GM21717 (cell line): ENCODE results near the gene HTR6.

Experiments
- ATAC-seq: cut with Tn5 transposase; IDR thresholded peaks from one replicate; pipeline ENCODE4 v1.9.1; 2021; ENCODE audit warnings: mild to moderate bottlenecking, moderate library complexity; ENCODE audit not compliant: unreplicated experiment

Gene HTR6

GRCh38 chr1:19685994-19686393 lies 21.3 kb downstream of the HTR6 start:
- no peak for ATAC-seq

DNA sequence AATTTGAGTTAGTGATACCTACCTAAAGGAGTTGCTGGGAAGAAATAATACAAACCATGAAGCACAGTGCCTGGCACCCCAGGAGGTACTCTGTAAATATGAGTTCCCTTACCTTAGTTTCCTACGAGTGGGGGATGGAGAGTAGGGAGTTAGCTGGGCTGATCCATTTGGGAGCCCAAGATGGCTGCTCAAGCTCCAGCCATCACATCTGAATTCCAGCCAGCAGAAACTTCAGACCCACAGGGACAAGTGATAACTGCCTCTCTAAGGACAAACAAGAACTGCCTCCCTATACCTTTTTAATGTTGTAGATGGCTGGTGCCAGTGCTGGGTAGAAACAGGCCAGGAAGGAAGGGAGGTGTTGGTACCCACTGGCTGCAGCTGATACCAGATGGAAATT lies 22.7 kb downstream of the HTR6 start:
- ATAC-seq = no peak

GRCh38 chr1:19688041-19688842 lies 23.6 kb downstream of the HTR6 start:
- no peak for ATAC-seq

DNA sequence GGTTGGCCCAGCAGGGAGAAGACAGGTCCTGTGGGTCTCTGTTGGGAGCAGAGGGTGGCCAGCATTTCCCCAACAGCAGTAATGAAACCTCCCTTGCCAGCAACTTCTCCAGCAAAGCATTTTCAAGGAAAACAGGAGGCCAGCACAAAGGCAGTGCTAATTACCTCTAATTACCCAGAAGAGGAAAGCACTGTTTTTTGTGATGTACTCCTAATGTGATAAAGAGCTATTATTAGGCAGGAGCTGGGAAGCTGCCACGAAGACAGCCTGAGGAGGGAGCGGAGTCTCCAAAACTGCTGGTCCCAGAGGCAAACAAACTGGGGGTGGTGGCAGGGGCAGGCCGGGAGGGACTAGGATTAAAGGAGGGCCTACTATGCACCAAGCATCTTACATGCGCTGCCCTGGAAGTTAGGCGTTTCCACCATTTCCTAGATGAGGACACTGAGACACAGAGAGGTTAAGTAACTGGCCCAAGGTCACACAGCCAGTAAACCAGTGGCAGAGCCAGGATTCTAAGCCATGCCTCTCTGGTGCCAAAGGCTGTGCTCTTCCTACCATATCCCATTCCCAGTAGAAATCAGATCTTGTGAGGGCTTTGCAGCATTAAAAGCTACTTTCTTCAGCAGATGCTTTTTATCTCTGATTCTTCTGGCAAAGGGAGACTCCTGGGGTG lies 24.5 kb downstream of the HTR6 start:
- no peak for ATAC-seq

GRCh38 chr1:19689856-19690255 lies 25.2 kb downstream of the HTR6 start:
- ATAC-seq = no peak

DNA sequence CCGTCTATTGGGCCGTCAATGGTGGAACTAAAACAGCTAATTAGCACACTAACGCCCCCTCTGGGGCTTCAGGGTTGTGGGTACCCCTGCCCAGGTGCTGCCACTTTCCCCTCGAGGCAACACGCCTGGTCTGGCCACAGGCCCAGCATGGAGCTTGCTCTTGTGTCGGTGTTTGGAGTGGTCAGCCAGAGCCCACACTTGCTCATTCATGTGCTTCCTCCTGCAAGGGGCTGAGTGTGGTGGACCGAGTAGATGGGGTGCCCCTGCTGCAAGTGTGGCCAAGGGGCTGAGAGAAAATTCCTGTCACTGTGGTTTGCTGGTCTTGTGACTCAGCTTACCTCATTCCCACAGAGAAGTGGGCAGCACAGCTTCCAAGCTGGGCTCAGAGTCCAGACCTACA lies 25.7 kb downstream of the HTR6 start:
- ATAC-seq = no peak

DNA sequence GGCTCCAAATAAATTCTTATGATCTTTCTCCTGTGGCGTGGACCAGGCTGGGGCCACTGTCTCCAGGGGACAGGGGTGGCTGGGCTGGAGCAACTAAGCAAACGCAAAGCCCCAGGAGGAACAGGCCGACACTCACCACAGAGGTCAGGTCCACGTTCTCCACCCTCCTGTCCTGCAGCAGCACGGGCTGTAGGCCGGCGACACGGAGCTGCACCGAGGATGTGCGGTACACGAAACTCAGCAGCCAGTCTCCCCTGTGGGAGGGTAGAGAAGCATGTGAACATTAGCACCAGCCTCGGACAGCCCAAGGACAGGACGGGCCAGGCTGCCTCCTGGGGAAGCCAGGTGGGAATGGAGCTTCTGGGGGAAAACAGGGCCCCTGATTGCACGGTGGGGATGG lies 29.6 kb downstream of the HTR6 start:
- ATAC-seq = no peak

DNA sequence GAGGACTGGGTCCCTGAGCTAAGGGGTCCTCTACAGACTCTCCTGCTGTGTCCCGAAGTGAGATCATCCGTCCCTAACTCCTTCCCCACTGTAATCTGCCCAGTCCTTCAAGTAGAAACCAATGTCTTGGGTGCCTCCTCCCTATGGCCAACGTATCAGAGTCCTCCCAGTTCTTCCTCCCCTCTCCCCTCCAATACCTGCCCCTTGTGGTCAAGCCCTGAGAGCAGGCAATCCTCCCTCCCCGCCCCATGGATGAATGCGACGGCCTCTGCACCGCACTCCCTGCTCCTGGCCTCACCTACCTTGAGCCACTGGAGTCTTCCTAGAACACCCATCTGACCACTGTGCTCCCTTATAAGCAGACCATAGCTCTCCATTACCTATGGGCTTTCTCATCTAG lies 31.1 kb downstream of the HTR6 start:
- no peak for ATAC-seq

DNA sequence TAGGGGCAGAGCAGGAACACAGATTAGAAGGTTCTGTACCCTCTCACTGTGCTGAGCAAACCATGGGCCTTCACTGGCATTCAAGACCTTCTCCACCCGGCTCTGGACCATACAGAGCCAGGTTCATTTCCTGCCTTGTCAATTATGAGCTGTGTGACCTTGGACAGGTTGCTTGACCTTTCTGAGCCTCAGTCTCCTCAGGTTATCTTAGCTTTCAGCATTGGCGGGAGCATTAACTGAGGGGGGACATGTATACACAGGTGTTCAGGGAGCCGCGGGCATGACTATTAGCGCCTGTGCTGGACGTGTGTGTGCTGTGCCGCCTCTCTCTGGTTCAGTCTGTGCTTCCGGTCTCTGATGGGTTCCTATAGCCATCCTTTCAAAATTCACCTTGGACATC lies 32.1 kb downstream of the HTR6 start:
- no peak for ATAC-seq

GRCh38 chr1:19698181-19698580 lies 33.5 kb downstream of the HTR6 start:
- no peak for ATAC-seq

GRCh38 chr1:19700079-19700777 lies 35.6 kb downstream of the HTR6 start:
- ATAC-seq = no peak

DNA sequence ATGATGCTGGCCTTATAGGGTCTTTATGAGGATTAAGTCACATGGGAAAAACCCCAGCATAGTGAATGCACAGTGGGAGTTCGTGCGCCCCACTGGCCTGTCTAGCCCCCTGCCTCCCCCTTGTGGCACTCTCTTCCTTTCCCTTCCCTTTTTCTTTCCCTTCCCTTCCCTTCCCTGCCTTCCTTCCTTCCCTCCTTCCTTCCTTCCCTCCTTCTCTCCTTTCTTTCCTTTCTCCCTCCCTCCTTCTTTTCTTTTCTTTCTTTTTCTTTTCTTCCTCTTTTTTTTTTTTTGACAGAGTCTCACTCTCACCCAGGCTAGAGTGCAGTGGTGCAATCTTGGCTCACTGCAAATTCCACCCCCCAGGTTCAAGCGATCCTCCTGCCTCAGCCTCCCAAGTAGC lies 38.6 kb downstream of the HTR6 start:
- no peak for ATAC-seq

DNA sequence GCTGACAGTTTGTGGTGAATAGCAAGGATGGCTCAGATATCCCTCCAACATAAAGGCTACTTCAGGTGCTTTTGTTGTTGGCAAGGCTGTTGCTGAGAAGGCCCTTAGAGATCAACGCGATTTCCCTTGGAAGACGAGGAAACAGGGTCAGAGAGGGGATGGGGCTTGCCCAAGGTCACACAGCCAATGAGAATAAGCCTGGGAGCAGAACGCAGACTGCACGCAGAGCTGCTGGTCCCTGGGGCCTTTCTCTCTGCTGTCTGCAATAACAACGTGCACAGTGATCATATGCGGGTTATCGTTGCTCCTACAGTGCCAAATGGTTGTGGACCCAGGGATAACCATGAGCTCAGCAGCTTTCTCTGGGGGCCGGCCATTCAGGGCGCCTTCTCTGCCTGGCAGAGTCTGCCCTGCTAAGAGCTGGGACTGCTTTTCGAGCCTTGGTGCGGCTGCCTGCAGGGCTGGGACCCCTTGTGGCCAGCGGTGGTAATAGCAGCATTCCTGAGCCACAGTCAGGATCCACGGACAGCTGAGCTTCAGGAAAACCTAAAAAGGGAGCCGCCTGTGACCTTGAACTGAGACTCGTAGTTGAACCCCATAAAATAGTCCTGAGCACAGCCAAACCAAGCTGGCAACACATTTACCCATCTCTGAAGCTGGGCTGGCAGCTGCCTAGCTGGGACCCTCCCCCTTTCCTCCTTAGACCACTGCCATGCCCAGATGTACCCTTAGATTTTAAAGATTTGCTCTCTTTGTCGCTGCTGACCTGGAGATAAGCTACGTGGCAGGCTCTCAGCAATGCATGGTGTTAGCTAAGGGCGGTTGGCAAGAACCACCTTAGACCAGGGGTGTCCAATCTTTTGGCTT lies 39.8 kb downstream of the HTR6 start:
- ATAC-seq = no peak

- no peak for ATAC-seq
Observed at GRCh38 chr1:19705464-19705863, 40.8 kb downstream of the HTR6 start.

DNA sequence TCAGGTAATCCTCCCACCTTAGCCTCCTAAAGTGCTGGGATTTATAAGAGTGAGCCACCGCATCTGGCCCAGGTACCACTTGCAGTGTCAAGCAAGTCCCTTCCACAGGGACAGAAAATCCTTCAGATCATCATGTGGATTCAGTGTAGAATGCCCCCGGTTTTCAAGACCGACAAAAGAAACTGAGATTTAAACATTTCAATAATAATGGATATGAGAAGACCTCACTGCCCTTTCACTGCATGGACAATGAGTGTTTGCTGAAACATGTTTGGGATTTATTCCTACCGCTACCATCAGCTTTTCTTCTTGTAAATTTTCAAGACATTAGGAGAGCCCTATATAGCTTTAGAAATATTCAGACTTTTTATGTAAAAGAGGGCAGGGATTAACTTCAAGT lies 41.5 kb downstream of the HTR6 start:
- ATAC-seq = no peak

DNA sequence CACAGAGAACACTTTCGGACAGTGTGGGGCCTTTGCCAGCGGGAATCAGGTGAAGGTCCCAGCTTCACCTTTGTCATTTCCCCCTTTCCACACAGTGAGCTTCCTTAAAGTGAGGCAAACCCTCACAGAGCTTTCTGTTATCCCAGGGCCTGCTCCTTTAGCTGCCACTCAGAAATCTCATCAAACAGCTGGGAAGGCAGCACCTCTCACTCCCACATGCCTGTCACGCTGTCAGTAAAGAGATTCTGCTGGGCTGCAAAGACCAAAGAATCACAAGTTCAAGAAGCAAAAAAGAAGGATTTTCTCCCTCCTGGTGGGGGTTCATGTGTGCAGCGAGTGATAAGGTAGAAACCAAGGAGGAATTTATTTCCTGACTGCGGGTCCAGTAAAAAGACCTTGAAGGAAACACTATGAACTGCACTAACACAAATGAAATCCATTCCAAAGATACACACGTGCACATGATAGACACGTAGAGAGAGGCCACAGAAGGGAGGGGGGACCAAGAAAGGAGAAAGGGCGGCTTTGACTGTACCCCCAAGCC lies 44.0 kb downstream of the HTR6 start:
- ATAC-seq = no peak

- no peak for ATAC-seq
Observed at GRCh38 chr1:19709260-19709793, 44.7 kb downstream of the HTR6 start.

DNA sequence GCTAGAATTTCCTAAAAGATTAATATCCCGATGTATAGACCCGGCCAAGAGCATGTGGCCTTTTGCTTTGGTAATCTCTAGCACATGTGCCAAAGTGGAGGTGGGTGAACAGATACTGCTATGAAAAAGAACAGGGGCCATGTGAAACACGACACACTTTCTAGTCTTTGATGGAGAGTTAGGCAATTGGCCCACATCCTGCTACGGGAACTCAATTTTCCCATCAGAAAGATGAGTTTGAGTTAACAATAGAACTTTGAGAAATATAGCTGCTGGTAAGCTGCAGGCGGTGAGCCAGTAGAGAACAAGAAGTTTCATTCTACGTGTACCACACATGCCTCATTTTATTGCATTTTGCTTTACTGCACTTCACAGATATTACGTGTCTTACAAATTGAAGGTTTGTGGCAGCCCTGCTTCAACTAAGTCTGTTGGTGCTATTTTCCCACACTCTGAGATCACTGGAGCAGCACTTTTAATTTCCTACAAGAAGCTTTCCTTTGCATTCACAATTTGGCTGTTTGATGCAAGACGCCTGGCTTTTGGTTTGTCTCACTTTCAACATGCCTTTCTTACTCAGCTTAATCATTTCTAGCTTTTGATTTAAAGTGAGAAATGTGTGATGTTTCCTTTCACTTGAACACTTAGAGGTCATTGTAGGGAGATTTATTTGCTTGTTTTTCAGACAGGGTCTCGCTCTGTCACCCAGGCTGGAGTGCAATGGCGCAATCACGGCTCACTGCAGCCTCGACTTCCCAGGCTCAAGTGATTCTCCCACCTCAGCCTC lies 46.3 kb downstream of the HTR6 start:
- ATAC-seq = peak; percentile 53

- no peak for ATAC-seq
Observed at GRCh38 chr1:19712928-19713327, 48.3 kb downstream of the HTR6 start.
